Lung (tissue), 12 donors: ENCODE measurements around the gene PGM1. TPM values are rescaled to one million over a fixed set of nuclear protein-coding genes. Genes with fewer than 3 reads are reported as not detected.

Source experiments
- ATAC-seq: fragments of 200-7000 bp; cut with Tn5 transposase; one replicate; pipeline ENCODE4 v1.9.1; 2020; ENCODE audit warnings: moderate number of reproducible peaks; ENCODE audit not compliant: insufficient read depth, low FRiP score
- DNase-seq, 3 donors: peaks; one replicate each; pipeline ENCODE4 v3.0.0-alpha.2; 2013 to 2017
- H3K27ac ChIP-seq, 2 donors: one replicate each; pipeline ENCODE4 v1.5.1; 2013; ENCODE audit warnings: mild to moderate bottlenecking in 2 of 2, moderate library complexity in 2 of 2, control low read depth in 1 of 2, inconsistent platforms in 1 of 2, low read depth in 1 of 2, low read length in 1 of 2
- H3K27me3 ChIP-seq, 3 donors: one replicate each; pipeline ENCODE4 v1.5.1; 2013; ENCODE audit warnings: low read length in 2 of 3; ENCODE audit not compliant: control insufficient read depth in 3 of 3, insufficient read depth in 3 of 3
- H3K36me3 ChIP-seq, 4 donors: one replicate each; pipeline ENCODE4 v1.5.1; 2013; ENCODE audit warnings: low read length in 4 of 4, mild to moderate bottlenecking in 1 of 4, moderate library complexity in 1 of 4; ENCODE audit not compliant: control insufficient read depth in 4 of 4, insufficient read depth in 4 of 4
- H3K4me1 ChIP-seq, 5 donors: one replicate each; pipeline ENCODE4 v1.5.1; 2013; ENCODE audit warnings: low read length in 5 of 5, mild to moderate bottlenecking in 2 of 5, moderate library complexity in 1 of 5; ENCODE audit not compliant: control insufficient read depth in 5 of 5, insufficient read depth in 5 of 5
- H3K4me3 ChIP-seq: one replicate; pipeline ENCODE4 v1.5.1; 2013; ENCODE audit warnings: mild to moderate bottlenecking, control low read depth, moderate library complexity
- H3K9ac ChIP-seq, 2 donors: one replicate each; pipeline ENCODE4 v1.5.1; 2013; ENCODE audit warnings: low read length in 2 of 2, control low read depth in 1 of 2; ENCODE audit not compliant: insufficient read depth in 1 of 2
- H3K9me3 ChIP-seq, 4 donors: one replicate each; pipeline ENCODE4 v1.5.1; 2013; ENCODE audit warnings: low read length in 3 of 4, mild to moderate bottlenecking in 1 of 4, moderate library complexity in 1 of 4; ENCODE audit not compliant: control insufficient read depth in 4 of 4, insufficient read depth in 3 of 4
- CTCF ChIP-seq: IDR thresholded peaks from 2 replicates; pipeline ENCODE4 v1.5.1; 2012; ENCODE audit warnings: mild to moderate bottlenecking; ENCODE audit errors: control extremely low read depth, extremely low read depth
- WGBS, 2 donors: extraction: QIAGEN DNeasy Blood & Tissue Kit; methylation state at CpG; one replicate each; pipeline ENCODE4 v1.1.7; 2013; 5-methylcytosine and 5-hydroxymethylcytosine counted together
- polyA plus RNA-seq, 2 donors: library from polyadenylated mRNA; stranded (reverse); fragments of 200-250 nt; gene quantifications; one replicate each; pipeline ENCODE4 v1.2.1, GENCODE V29; 2013
- total RNA-seq, 2 donors: library from RNA; depleted of rRNA in 1 of 2; stranded (reverse); fragments of >200 nt in 1 of 2; gene quantifications; one replicate each; pipeline ENCODE4 v1.2.1, GENCODE V29; 2014 to 2021
- donor health status: control.
- donor health status: control.
- donor health status: Bipolar disorder and iron deficiency.
- donor health status: healthy.
- donor health status: DM: yes; HTN: yes; CAD: no.

Gene PGM1
- total and polyA plus RNA-seq, 4 donors = 9.1 to 53.8 (median 34.8) TPM

GRCh38 chr1:63665410-63665809, 72.2 kb downstream of the PGM1 start:
- ATAC-seq (no peak), DNase-seq (no peak)
- WGBS, 2 donors = 91 to 94% methylated on average over 3 of the region's 3 CpGs
- no peaks in the 10 kb centered on the region for H3K27me3 ChIP-seq
- H3K4me1 ChIP-seq = peaks cover 0 to 14% (median 0%) of the 10 kb centered on the region in 5 donors
- H3K36me3 ChIP-seq = no peaks in the 10 kb centered on the region
- no peak for TF ChIP-seq CTCF
- H3K9me3 ChIP-seq = peaks cover 0 to 2% (median 0%) of the 10 kb centered on the region in 4 donors
- H3K27ac ChIP-seq = no peak overlapping the region
- H3K9ac ChIP-seq = no peak overlapping the region
- no peak overlapping the region for H3K4me3 ChIP-seq

GRCh38 chr1:63665824-63666223, 72.6 kb downstream of the PGM1 start:
- Histone ChIP-seq H3K27ac (no peak overlapping the region), H3K4me3 (no peak overlapping the region), H3K36me3 (no peaks in the 10 kb centered on the region), H3K4me1 (peaks cover 0 to 14% (median 0%) of the 10 kb centered on the region in 5 donors), H3K9me3 (peaks cover 0 to 2% (median 0%) of the 10 kb centered on the region in 4 donors), H3K27me3 (no peaks in the 10 kb centered on the region), H3K9ac (no peak overlapping the region)
- TF ChIP-seq CTCF = no peak
- ATAC-seq (no peak), DNase-seq (no peak)
- 79 to 86% methylated on average over 3 of the region's 3 CpGs for WGBS, 2 donors

- Histone ChIP-seq H3K4me1 (peaks cover 0 to 9% (median 0%) of the 10 kb centered on the region in 5 donors), H3K4me3 (no peak overlapping the region), H3K27ac (no peak overlapping the region), H3K9ac (no peak overlapping the region), H3K36me3 (no peaks in the 10 kb centered on the region), H3K9me3 (peaks cover 0 to 2% (median 0%) of the 10 kb centered on the region in 4 donors), H3K27me3 (no peaks in the 10 kb centered on the region)
- DNase-seq = no peak
- ATAC-seq = no peak
- WGBS, 2 donors = 89 to 90% methylated on average over 2 of the region's 2 CpGs
- no peak for TF ChIP-seq CTCF
Measured at GRCh38 chr1:63668298-63668697, 75.1 kb downstream of the PGM1 start.
